CD14-positive monocyte (primary cell): ENCODE results near the gene MGAT5B. TPM values are rescaled to one million over a fixed set of nuclear protein-coding genes. Genes with fewer than 3 reads are reported as not detected.

Source experiments
- DNase-seq, 3 donors: peaks; one replicate each; pipeline ENCODE4 v3.0.0-alpha.2; 2011 to 2022
- H2AFZ ChIP-seq: 2 replicates; pipeline ENCODE4 v1.6.0; 2012; ENCODE audit warnings: mild to moderate bottlenecking, low read depth, low read length, inconsistent platforms; ENCODE audit not compliant: insufficient read depth, poor library complexity, severe bottlenecking
- H3K27ac ChIP-seq, 2 donors: 1 replicate in 1 of 2; 2 replicates in 1 of 2; pipeline ENCODE4 v1.5.1; 2012 to 2013; ENCODE audit warnings: low read length in 2 of 2, control low read depth in 1 of 2, inconsistent platforms in 1 of 2, low read depth in 1 of 2, mild to moderate bottlenecking in 1 of 2
- H3K27me3 ChIP-seq, 2 donors: one replicate each; pipeline versions ENCODE4 v1.6.0 to v1.6.1; 2011 to 2013; ENCODE audit warnings: low read length in 2 of 2; ENCODE audit not compliant: control insufficient read depth in 2 of 2, insufficient read depth in 2 of 2
- H3K36me3 ChIP-seq, 2 donors: replicated peaks in 1 of 2; 1 replicate in 1 of 2; 2 replicates in 1 of 2; pipeline versions ENCODE4 v1.5.1 to v1.6.1; 2012 to 2013; ENCODE audit warnings: low read length in 2 of 2, control low read depth in 1 of 2, inconsistent platforms in 1 of 2, mild to moderate bottlenecking in 1 of 2; ENCODE audit not compliant: insufficient read depth in 2 of 2, control insufficient read depth in 1 of 2
- H3K4me1 ChIP-seq, 2 donors: 1 replicate in 1 of 2; 2 replicates in 1 of 2; pipeline versions ENCODE4 v1.5.1 to v1.6.1; 2012 to 2013; ENCODE audit warnings: low read length in 2 of 2, control low read depth in 1 of 2, inconsistent platforms in 1 of 2, mild to moderate bottlenecking in 1 of 2, moderate library complexity in 1 of 2; ENCODE audit not compliant: insufficient read depth in 2 of 2, control insufficient read depth in 1 of 2
- H3K4me2 ChIP-seq: replicated peaks from 2 replicates; pipeline ENCODE3; 2012; ENCODE audit warnings: low read length, moderate library complexity, mild to moderate bottlenecking; ENCODE audit not compliant: poor library complexity, severe bottlenecking; ENCODE audit errors: extremely low read depth
- H3K4me3 ChIP-seq, 3 experiments: fragments of 200-600 bp in 1 of 3; sonication (generic) in 1 of 3; replicated peaks in 1 of 3; 1 replicate in 2 of 3; 2 replicates in 1 of 3; pipeline ENCODE4 v1.5.1; 2011 to 2013; ENCODE audit warnings: low read length in 3 of 3, mild to moderate bottlenecking in 3 of 3, control low read depth in 2 of 3, low read depth in 2 of 3, inconsistent platforms in 1 of 3, moderate library complexity in 1 of 3
- H3K79me2 ChIP-seq: 2 replicates; pipeline ENCODE4 v1.6.0; 2012; ENCODE audit warnings: mild to moderate bottlenecking, control low read depth, inconsistent platforms, low read length, moderate library complexity; ENCODE audit not compliant: insufficient read depth
- H3K9ac ChIP-seq: 2 replicates; pipeline ENCODE4 v1.6.0; 2017; ENCODE audit warnings: low read length, mild to moderate bottlenecking; ENCODE audit not compliant: insufficient read depth, poor library complexity, severe bottlenecking
- H3K9me3 ChIP-seq, 2 donors: replicated peaks in 1 of 2; 1 replicate in 1 of 2; 2 replicates in 1 of 2; pipeline versions ENCODE4 v1.5.1 to v1.6.1; 2012 to 2013; ENCODE audit warnings: low read length in 2 of 2, control low read depth in 1 of 2; ENCODE audit not compliant: control insufficient read depth in 1 of 2, insufficient read depth in 1 of 2
- H4K20me1 ChIP-seq: 2 replicates; pipeline ENCODE4 v1.6.0; 2012; ENCODE audit warnings: mild to moderate bottlenecking, low read length, control low read depth, moderate library complexity; ENCODE audit not compliant: insufficient read depth
- H3K27ac Mint-ChIP-seq, 7 donors: one replicate each; pipeline ENCODE4 v1.8.0; 2020; ENCODE audit warnings: mild to moderate bottlenecking in 7 of 7, mixed read lengths in 7 of 7, moderate library complexity in 6 of 7, inconsistent platforms in 2 of 7
- H3K27me3 Mint-ChIP-seq, 3 donors: one replicate each; pipeline ENCODE4 v1.8.0; 2021 to 2022; ENCODE audit warnings: low read depth in 3 of 3, mild to moderate bottlenecking in 3 of 3, mixed read lengths in 3 of 3, moderate library complexity in 3 of 3, inconsistent platforms in 1 of 3
- H3K36me3 Mint-ChIP-seq, 2 donors: one replicate each; pipeline ENCODE4 v1.8.0; 2020; ENCODE audit warnings: mixed read lengths in 2 of 2, inconsistent platforms in 1 of 2, mild to moderate bottlenecking in 1 of 2
- H3K4me1 Mint-ChIP-seq: one replicate; pipeline ENCODE4 v1.8.0; 2020; ENCODE audit warnings: mild to moderate bottlenecking, mixed read lengths
- H3K4me3 Mint-ChIP-seq, 2 donors: one replicate each; pipeline ENCODE4 v1.8.0; 2020; ENCODE audit warnings: mild to moderate bottlenecking in 2 of 2, mixed read lengths in 2 of 2, moderate library complexity in 1 of 2
- H3K9me3 Mint-ChIP-seq, 7 donors: one replicate each; pipeline ENCODE4 v1.8.0; 2020 to 2022; ENCODE audit warnings: mixed read lengths in 7 of 7, mild to moderate bottlenecking in 6 of 7, moderate library complexity in 6 of 7, inconsistent platforms in 2 of 7
- CTCF ChIP-seq: fragments of 200-600 bp; IDR thresholded peaks from one replicate; pipeline ENCODE4 v1.8.0; 2022; ENCODE audit warnings: antibody characterized with exemption, mild to moderate bottlenecking
- WGBS: methylation state at CpG from one replicate; pipeline ENCODE4 v1.1.5; 2013; ENCODE audit warnings: missing lambda C conversion rate; ENCODE audit not compliant: insufficient coverage; 5-methylcytosine and 5-hydroxymethylcytosine counted together
- intact Hi-C, 2 donors: fragments of 100-400 bp; cut with micrococcal nuclease; formaldehyde crosslinking; loops; one replicate each; pipeline versions ENCODE4 v1.15.0 to v1.15.1; 2023
- polyA plus RNA-seq, 3 donors: library from polyadenylated mRNA; depleted of rRNA in 1 of 3; unstranded in 2 of 3; stranded (reverse) in 1 of 3; fragments of 300-500 nt in 2 of 3; fragments of >200 nt in 1 of 3; fragmentation: Illumina TruSeq in 2 of 3; gene quantifications; 1 replicate in 2 of 3; 2 replicates in 1 of 3; pipeline ENCODE4 v1.2.3, GENCODE V29; 2012 to 2021

The MGAT5B gene
- polyA plus RNA-seq, 3 donors: not detected

- no peaks in the 10 kb centered on the region for H3K4me1 ChIP-seq
- H3K27me3 Mint-ChIP-seq: peaks cover 8 to 25% (median 15%) of the 10 kb centered on the region in 3 donors
- no peaks in the 10 kb centered on the region for H3K36me3 ChIP-seq
- H3K9ac ChIP-seq: no peak overlapping the region
- TF ChIP-seq CTCF: no peak
- H3K4me1 Mint-ChIP-seq: peaks cover 1% of the 10 kb centered on the region
- H3K36me3 Mint-ChIP-seq: no peaks in the 10 kb centered on the region
- no peak overlapping the region for H2AFZ ChIP-seq
- H3K4me3 Mint-ChIP-seq: no peak overlapping the region
- no peaks in the 10 kb centered on the region for H4K20me1 ChIP-seq
- H3K27ac Mint-ChIP-seq: no peak overlapping the region
- WGBS: 100% methylated on average over 1 of the region's 9 CpGs
- intact Hi-C loops: no loop called here
- H3K27ac ChIP-seq: no peak overlapping the region
- H3K4me3 ChIP-seq: no peak overlapping the region
- peaks cover 0 to 12% of the 10 kb centered on the region in 2 donors for H3K9me3 ChIP-seq
- DNase-seq: no peak
- H3K27me3 ChIP-seq: peaks cover 0 to under 1% of the 10 kb centered on the region in 2 donors
- H3K4me2 ChIP-seq: no peak overlapping the region
- peaks cover 8 to 20% (median 14%) of the 10 kb centered on the region in 7 donors for H3K9me3 Mint-ChIP-seq
- H3K79me2 ChIP-seq: no peaks in the 10 kb centered on the region
Measured at GRCh38 chr17:76862079-76862478, 6.1 kb upstream of the MGAT5B start.

- intact Hi-C loops: no loop called here
Measured at GRCh38 chr17:76862494-76862893, 5.7 kb upstream of the MGAT5B start.

More at GRCh38 chr17:76862494-76862893, 5.7 kb upstream of the MGAT5B start:
- Histone ChIP-seq H3K9ac (no peak overlapping the region), H4K20me1 (no peaks in the 10 kb centered on the region), H3K36me3 (no peaks in the 10 kb centered on the region), H3K27me3 (peaks cover 0 to 4% of the 10 kb centered on the region in 2 donors), H3K4me2 (no peak overlapping the region), H3K79me2 (no peaks in the 10 kb centered on the region), H2AFZ (no peak overlapping the region), H3K9me3 (peaks cover 0 to 12% of the 10 kb centered on the region in 2 donors), H3K27ac (no peak overlapping the region), H3K4me3 (no peak overlapping the region), H3K4me1 (no peaks in the 10 kb centered on the region)
- TF ChIP-seq CTCF: no peak
- Mint-ChIP-seq H3K27me3 (peaks cover 12 to 29% (median 17%) of the 10 kb centered on the region in 3 donors), H3K36me3 (no peaks in the 10 kb centered on the region), H3K9me3 (peaks cover 8 to 20% (median 14%) of the 10 kb centered on the region in 7 donors), H3K4me1 (peaks cover 2% of the 10 kb centered on the region), H3K27ac (no peak overlapping the region), H3K4me3 (no peak overlapping the region)
- DNase-seq: no peak
- WGBS: 96% methylated on average over 6 of the region's 12 CpGs
